NCI-H748 (cell line): ENCODE results near the gene PRDM2.
A peak's percentile ranks its signal among the peaks of the same experiment; 100 is the strongest.

Experiments used
- DNase-seq: peaks from one replicate; lab custom pipeline; 2025; ENCODE audit not compliant: unreplicated experiment; lab: John Stamatoyannopoulos, UW

The PRDM2 gene

DNA sequence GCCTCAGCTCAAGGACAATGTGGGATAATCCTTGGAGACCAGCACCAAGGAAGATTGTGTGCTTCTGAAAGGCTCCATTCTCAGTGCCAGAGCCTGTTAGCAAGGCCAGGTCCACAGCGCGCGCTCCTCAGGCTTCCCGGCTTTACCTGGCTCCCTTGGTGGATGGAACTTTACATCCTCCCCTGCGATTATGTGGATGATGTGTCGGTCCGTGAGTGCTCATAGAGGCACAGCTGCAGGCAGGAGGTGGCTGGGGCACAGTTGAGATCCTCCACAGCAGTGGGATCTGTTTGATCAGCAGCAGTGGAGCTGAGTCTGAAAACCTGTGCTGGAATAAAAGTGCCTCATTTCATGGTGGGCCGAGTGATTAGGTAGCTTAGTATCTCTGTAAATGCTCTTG lies 62.7 kb downstream of the PRDM2 start:
- DNase-seq, result no peak

DNA sequence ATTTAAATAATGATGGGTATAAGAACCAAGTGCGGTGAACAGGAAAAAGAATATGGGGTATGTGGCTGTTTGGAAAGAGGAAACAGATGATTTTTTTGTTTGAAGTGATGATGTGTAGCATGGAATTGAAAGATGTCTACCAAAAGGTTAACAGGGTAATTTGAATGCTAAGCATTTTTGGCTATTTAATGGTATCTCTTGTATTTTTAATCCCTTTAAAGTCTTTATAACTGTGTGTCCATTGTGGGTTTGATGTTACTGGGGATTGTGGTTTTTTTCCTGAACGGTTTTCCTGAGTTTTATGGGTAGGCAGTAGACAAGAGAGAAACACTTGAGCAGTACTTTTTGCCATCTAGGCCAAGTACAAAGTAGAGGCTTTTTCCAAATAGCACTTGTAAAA lies 63.2 kb downstream of the PRDM2 start:
- no peak for DNase-seq

DNA sequence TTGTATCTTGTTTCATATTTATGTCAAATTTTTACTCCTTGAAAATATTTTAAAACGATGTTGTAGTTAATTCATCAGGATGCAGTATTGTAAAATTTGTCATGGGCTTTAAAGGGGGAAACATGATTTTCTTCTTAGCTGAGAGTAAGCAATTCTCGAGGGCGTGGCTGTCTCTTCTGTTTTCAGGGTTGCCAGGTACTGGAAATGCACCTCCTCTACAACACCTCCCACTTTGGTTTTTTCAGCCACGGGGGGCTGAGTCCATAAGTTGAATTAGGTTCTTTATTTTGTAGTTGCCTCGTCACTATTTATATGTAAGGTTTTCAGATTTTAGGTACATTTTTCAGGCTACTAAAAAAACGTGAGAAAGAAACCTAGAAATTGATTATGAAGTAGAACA lies 64.0 kb downstream of the PRDM2 start:
- peak; percentile 6 for DNase-seq

- DNase-seq, result no peak
Measured at GRCh38 chr1:13764588-13765332, 64.8 kb downstream of the PRDM2 start.

DNA sequence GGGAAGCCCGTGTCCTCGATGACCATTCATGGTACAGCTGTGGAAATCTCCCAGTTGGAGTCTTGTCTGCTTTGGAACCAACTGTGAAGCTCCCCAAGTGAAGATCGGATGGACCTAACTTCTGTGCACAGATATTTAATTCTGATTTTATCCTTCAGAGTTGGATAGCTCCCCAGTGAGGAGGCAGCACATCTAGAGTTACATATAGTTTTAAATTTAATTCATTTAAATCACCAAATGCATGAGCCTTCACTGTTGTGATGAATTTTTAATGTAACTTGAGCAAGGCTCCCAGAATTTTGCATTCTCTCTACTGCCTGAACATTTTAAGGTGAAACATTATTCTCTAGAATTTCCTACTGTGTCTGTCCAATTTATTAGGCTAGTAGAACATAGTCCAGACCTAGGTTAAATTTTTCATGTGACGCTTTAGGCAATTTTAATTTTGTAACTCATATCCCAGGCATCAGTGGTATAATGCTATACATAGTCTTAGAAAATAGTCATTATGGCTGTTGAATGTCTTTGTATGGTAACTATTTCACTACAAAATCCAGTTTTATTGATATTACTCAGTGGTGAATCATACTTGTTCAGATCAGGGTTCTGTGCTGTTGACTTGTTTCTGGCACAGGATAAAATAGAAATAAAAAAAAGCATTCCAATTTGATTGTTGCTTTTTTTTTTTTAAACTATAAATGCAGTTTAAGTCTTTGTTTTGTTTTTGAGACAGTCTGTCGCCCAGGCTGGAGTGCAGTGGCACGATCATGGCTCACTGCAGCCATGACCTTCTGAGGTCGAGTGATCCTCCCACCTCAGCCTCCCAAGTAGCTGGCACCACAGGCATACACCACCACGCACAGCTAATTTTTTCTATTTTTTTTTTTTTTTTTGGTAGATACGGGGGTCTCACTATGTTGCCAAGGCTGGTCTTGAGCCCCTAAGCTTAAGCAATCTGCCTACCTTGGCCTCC lies 66.9 kb downstream of the PRDM2 start:
- DNase-seq, result no peak

GRCh38 chr1:13769212-13769611 lies 69.2 kb downstream of the PRDM2 start:
- DNase-seq, result no peak

- DNase-seq, result no peak
Measured at GRCh38 chr1:13769830-13770229, 69.8 kb downstream of the PRDM2 start.

DNA sequence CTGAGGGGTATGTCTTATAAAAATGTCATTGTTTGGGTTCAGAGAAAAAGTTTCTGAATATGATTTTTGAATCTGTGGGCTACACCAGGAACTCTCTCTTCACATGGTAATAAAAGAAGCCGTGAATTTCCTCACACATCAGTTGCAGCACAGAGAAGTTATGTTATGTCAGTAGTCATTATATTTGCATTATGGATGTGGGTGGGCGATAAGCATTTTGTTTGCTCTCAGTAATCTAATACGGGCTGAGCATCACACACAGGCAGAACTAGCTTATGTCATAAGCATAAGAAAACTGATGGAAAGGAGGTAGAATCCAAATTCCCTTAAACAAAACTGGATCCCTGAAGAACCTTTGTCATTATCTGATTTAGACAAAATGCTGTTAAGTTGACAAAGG lies 70.8 kb downstream of the PRDM2 start:
- no peak for DNase-seq

DNA sequence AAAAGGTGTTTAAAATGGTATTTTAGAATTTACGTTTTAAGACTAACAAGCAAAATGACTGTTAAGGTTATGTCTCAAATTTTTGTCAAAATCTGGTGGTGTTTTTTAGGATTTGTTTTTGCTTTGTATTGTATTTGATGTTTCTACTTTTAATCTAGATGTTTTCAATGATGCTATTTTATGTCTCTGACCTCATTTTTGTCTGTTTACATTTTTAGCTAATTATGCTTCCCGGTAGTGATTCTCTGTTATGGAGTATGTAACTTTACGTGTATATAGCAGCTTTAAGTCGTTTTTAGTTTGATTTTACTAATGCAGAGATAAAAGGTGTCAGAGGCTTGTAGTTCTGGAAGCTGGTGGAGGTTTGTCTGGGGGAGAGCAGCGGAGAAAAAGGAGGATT lies 71.8 kb downstream of the PRDM2 start:
- no peak for DNase-seq

- no peak for DNase-seq
Measured at GRCh38 chr1:13772271-13772670, 72.3 kb downstream of the PRDM2 start.

GRCh38 chr1:13774121-13774520 lies 74.1 kb downstream of the PRDM2 start:
- DNase-seq, result no peak

- no peak for DNase-seq
Measured at GRCh38 chr1:13775459-13775858, 75.5 kb downstream of the PRDM2 start.

DNA sequence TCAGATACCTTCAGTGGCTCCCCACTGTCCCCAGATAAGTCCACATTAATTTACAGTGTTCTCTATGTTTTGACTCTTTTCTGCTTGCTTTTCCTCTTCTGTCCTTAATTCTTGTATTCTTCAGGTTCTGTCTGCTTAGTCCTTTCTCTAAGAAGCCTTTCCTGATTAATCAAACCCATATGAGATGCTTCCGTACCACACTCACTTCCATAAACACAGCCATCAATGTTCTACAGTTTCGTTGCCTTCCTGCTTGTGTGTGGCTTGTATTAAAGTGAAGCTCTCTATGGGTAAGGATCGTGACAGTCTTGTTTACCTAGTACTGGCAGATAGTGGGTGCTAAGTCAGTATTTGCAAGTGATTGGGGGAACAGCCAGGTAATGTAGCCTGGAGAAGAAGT lies 75.9 kb downstream of the PRDM2 start:
- no peak for DNase-seq

DNA sequence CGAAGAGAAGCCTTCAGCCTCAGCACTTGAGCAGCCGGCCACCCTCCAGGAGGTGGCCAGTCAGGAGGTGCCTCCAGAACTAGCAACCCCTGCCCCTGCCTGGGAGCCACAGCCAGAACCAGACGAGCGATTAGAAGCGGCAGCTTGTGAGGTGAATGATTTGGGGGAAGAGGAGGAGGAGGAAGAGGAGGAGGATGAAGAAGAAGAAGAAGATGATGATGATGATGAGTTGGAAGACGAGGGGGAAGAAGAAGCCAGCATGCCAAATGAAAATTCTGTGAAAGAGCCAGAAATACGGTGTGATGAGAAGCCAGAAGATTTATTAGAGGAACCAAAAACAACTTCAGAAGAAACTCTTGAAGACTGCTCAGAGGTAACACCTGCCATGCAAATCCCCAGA lies 78.4 kb downstream of the PRDM2 start:
- DNase-seq, result no peak

DNA sequence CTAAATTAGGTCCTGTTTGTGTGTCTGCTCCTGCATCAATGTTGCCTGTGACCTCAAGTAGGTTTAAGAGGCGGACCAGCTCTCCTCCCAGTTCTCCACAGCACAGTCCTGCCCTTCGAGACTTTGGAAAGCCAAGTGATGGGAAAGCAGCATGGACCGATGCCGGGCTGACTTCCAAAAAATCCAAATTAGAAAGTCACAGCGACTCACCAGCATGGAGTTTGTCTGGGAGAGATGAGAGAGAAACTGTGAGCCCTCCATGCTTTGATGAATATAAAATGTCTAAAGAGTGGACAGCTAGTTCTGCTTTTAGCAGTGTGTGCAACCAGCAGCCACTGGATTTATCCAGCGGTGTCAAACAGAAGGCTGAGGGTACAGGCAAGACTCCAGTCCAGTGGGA lies 79.9 kb downstream of the PRDM2 start:
- no peak for DNase-seq

- DNase-seq, result no peak
Measured at GRCh38 chr1:13780780-13781179, 80.8 kb downstream of the PRDM2 start.

GRCh38 chr1:13781228-13781627 lies 81.2 kb downstream of the PRDM2 start:
- no peak for DNase-seq

DNA sequence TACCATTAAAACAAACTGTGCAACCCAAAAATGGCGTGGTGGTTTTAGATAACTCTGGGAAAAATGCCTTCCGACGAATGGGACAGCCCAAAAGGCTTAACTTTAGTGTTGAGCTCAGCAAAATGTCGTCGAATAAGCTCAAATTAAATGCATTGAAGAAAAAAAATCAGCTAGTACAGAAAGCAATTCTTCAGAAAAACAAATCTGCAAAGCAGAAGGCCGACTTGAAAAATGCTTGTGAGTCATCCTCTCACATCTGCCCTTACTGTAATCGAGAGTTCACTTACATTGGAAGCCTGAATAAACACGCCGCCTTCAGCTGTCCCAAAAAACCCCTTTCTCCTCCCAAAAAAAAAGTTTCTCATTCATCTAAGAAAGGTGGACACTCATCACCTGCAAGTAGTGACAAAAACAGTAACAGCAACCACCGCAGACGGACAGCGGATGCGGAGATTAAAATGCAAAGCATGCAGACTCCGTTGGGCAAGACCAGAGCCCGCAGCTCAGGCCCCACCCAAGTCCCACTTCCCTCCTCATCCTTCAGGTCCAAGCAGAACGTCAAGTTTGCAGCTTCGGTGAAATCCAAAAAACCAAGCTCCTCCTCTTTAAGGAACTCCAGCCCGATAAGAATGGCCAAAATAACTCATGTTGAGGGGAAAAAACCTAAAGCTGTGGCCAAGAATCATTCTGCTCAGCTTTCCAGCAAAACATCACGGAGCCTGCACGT lies 82.1 kb downstream of the PRDM2 start:
- no peak for DNase-seq

- no peak for DNase-seq
Measured at GRCh38 chr1:13782634-13783360, 82.8 kb downstream of the PRDM2 start.

- no peak for DNase-seq
Measured at GRCh38 chr1:13783551-13783950, 83.6 kb downstream of the PRDM2 start.

DNA sequence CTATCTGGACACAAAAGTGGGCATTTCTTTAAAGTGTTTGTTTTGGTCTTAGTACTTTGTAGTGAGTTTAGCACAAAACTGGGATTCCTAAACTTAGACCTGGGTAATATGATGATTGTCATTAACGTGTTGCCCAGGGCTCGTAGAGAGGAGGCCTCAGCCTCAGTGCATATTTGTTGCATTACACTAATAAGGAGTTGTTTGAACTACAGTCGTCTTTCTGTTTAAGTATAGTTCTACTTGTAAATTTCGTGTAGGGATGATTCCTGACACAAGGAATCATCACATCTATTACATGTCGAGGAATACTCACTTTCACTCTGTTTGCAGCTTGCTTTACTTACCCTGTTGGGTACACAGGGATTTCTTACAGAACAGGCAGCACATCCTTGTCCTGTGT lies 85.0 kb downstream of the PRDM2 start:
- DNase-seq, result no peak
